OCI-LY3 (cell line): ENCODE data around the gene PALS1.

Source experiments
- H2AFZ ChIP-seq: fragments of 200-600, 300-600 bp; shearing (Covaris generic); 2 replicates; pipeline ENCODE4 v1.6.0; 2014; ENCODE audit warnings: antibody characterized with exemption, low read depth, low read length
- H3K27ac ChIP-seq: fragments of 200-600, 300-600 bp; sonication (generic); 2 replicates; pipeline ENCODE4 v1.5.1; 2014; ENCODE audit warnings: mild to moderate bottlenecking, low read length, moderate library complexity, mixed read lengths
- H3K27me3 ChIP-seq: fragments of 200-600, 300-600 bp; sonication (generic); 2 replicates; pipeline ENCODE4 v1.6.1; 2014; ENCODE audit warnings: low read depth, low read length, mixed read lengths
- H3K36me3 ChIP-seq: fragments of 200-600, 300-600 bp; sonication (generic); replicated peaks from 2 replicates; pipeline ENCODE3; 2014; ENCODE audit warnings: low read depth, low read length, mixed read lengths
- H3K4me1 ChIP-seq: fragments of 300-600, 200-600 bp; sonication (generic); 2 replicates; pipeline ENCODE4 v1.6.1; 2014; ENCODE audit warnings: low read length, mixed read lengths
- H3K4me2 ChIP-seq: fragments of 200-600, 300-600 bp; sonication (generic); 2 replicates; pipeline ENCODE4 v1.6.1; 2014; ENCODE audit warnings: low read length, mixed read lengths
- H3K4me3 ChIP-seq: fragments of 300-600, 200-600 bp; sonication (generic); 2 replicates; pipeline ENCODE4 v1.5.1; 2014; ENCODE audit warnings: antibody characterized with exemption, mild to moderate bottlenecking, low read length, moderate library complexity
- H3K79me2 ChIP-seq: fragments of 300-600, 200-600 bp; shearing (Covaris generic); 2 replicates; pipeline ENCODE4 v1.6.1; 2014; ENCODE audit warnings: mild to moderate bottlenecking, low read length, mixed read lengths
- H3K9ac ChIP-seq: fragments of 300-600, 200-600 bp; shearing (Covaris generic); 2 replicates; pipeline ENCODE4 v1.6.0; 2014; ENCODE audit warnings: mild to moderate bottlenecking, low read length, moderate library complexity
- H3K9me3 ChIP-seq: fragments of 200-600, 300-600 bp; shearing (Covaris generic); 2 replicates; pipeline ENCODE4 v1.6.1; 2014; ENCODE audit warnings: low read length, mixed read lengths; ENCODE audit not compliant: insufficient read depth
- H4K20me1 ChIP-seq: fragments of 200-600, 300-600 bp; sonication (generic); 2 replicates; pipeline ENCODE4 v1.6.1; 2016; ENCODE audit warnings: low read length, mixed read lengths; ENCODE audit not compliant: insufficient read depth
- CTCF ChIP-seq: fragments of 200-600, 300-600 bp; sonication (generic); IDR thresholded peaks from 2 replicates; pipeline ENCODE4 v1.5.1; 2014; ENCODE audit warnings: antibody characterized with exemption, low read length, low read depth
- EZH2phosphoT487 ChIP-seq: fragments of 200-600 bp; shearing (Covaris generic); IDR thresholded peaks from 2 replicates; pipeline ENCODE4 v1.6.1; 2018; ENCODE audit warnings: antibody characterized with exemption, mixed run types, low read depth

PALS1 gene

GRCh38 chr14:67241411-67242167, at the start of gene PALS1:
PALS1 (plus strand) TSS chr14:67241435; CDS start chr14:67279171, 37,736 bp downstream.
- Histone ChIP-seq H2AFZ (peak within 1 kb of the TSS; percentile 90), H3K9me3 (no peaks in the 10 kb centered on the region), H3K9ac (peak within 1 kb of the TSS; percentile 72), H3K4me2 (peak within 1 kb of the TSS; percentile 88), H3K79me2 (peaks cover 29% of the 10 kb centered on the region), H3K36me3 (no peaks in the 10 kb centered on the region), H3K4me3 (peak within 1 kb of the TSS; percentile 88), H3K27me3 (peaks cover 8% of the 10 kb centered on the region; the same call in 1 of the 2 replicates), H3K4me1 (peaks cover 9% of the 10 kb centered on the region), H4K20me1 (peaks cover 4% of the 10 kb centered on the region; the same call in 1 of the 2 replicates), H3K27ac (peak within 1 kb of the TSS; percentile 65)
- no peak for TF ChIP-seq CTCF
- no peak for TF ChIP-seq EZH2phosphoT487

GRCh38 chr14:67191768-67192290, 49.4 kb upstream of the PALS1 start:
- no peaks in the 10 kb centered on the region for H3K36me3 ChIP-seq
- no peak for TF ChIP-seq CTCF
- TF ChIP-seq EZH2phosphoT487 = no peak
- H3K27me3 ChIP-seq = no peaks in the 10 kb centered on the region
- H4K20me1 ChIP-seq = no peaks in the 10 kb centered on the region
- peaks cover 7% of the 10 kb centered on the region for H3K4me1 ChIP-seq
- no peak overlapping the region for H3K27ac ChIP-seq
- H3K79me2 ChIP-seq = no peaks in the 10 kb centered on the region
- H3K9me3 ChIP-seq = no peaks in the 10 kb centered on the region
- H3K9ac ChIP-seq = no peak overlapping the region
- H2AFZ ChIP-seq = no peak overlapping the region
- no peak overlapping the region for H3K4me3 ChIP-seq
- no peak overlapping the region for H3K4me2 ChIP-seq

GRCh38 chr14:67192366-67192765, 48.9 kb upstream of the PALS1 start:
- Histone ChIP-seq H3K4me3 (no peak overlapping the region), H3K9me3 (no peaks in the 10 kb centered on the region)

More at GRCh38 chr14:67192366-67192765, 48.9 kb upstream of the PALS1 start:
- peaks cover 6% of the 10 kb centered on the region for H3K4me1 ChIP-seq
- no peaks in the 10 kb centered on the region for H4K20me1 ChIP-seq
- H3K9ac ChIP-seq = no peak overlapping the region
- no peaks in the 10 kb centered on the region for H3K27me3 ChIP-seq
- H3K27ac ChIP-seq = no peak overlapping the region
- H2AFZ ChIP-seq = no peak overlapping the region
- no peak overlapping the region for H3K4me2 ChIP-seq
- H3K36me3 ChIP-seq = no peaks in the 10 kb centered on the region
- TF ChIP-seq EZH2phosphoT487 (no peak), CTCF (no peak)
- H3K79me2 ChIP-seq = no peaks in the 10 kb centered on the region
